IPS DF 6.9 (cell line): Measurements from ENCODE around the gene PPP1CC.
"Not testable (repeated sequence)": the region's sequence is repeated elsewhere in the genome, so short reads cannot be mapped to it uniquely, and the experiment has no call there.

Experiments used
- DNase-seq: peaks from one replicate; pipeline ENCODE4 v3.0.0-alpha.2; 2013; ENCODE audit warnings: low read depth, low spot score
- H3K27ac ChIP-seq: one replicate; pipeline ENCODE4 v1.5.1; 2013; ENCODE audit warnings: low read length, control low read depth
- H3K27me3 ChIP-seq: 2 replicates; pipeline ENCODE4 v1.6.1; 2013; ENCODE audit warnings: mild to moderate bottlenecking, low read length; ENCODE audit not compliant: control insufficient read depth, insufficient read depth
- H3K36me3 ChIP-seq: 2 replicates; pipeline ENCODE4 v1.6.1; 2013; ENCODE audit warnings: low read length; ENCODE audit not compliant: control insufficient read depth, insufficient read depth
- H3K4me1 ChIP-seq: 2 replicates; pipeline ENCODE4 v1.6.1; 2013; ENCODE audit warnings: low read length; ENCODE audit not compliant: control insufficient read depth, insufficient read depth
- H3K4me3 ChIP-seq: 2 replicates; pipeline ENCODE4 v1.5.1; 2013; ENCODE audit warnings: mild to moderate bottlenecking, low read length
- H3K9me3 ChIP-seq: 2 replicates; pipeline ENCODE4 v1.6.1; 2013; ENCODE audit warnings: low read length, inconsistent platforms; ENCODE audit not compliant: control insufficient read depth, insufficient read depth
- WGBS: extraction: QIAGEN DNeasy Blood & Tissue Kit; methylation state at CpG from one replicate; pipeline ENCODE4 v1.1.7; 2013; ENCODE audit warnings: mixed read lengths, missing lambda C conversion rate; ENCODE audit not compliant: insufficient read length, insufficient coverage; 5-methylcytosine and 5-hydroxymethylcytosine counted together

Gene PPP1CC

GRCh38 chr12:110726708-110727369 lies 15.9 kb downstream of the PPP1CC start:
- no peak for DNase-seq
- no peak overlapping the region for H3K27ac ChIP-seq
- H3K4me1 ChIP-seq, result no peaks in the 10 kb centered on the region; the same call in 1 of the 2 replicates
- no peak overlapping the region for H3K4me3 ChIP-seq
- no peaks in the 10 kb centered on the region for H3K27me3 ChIP-seq
- no CpG with 5 or more reads among the region's 9 CpGs for WGBS
- H3K9me3 ChIP-seq, result no peaks in the 10 kb centered on the region
- H3K36me3 ChIP-seq, result peaks cover 24% of the 10 kb centered on the region; the same call in 1 of the 2 replicates

- Histone ChIP-seq H3K4me3 (no peak overlapping the region), H3K27ac (no peak overlapping the region), H3K9me3 (no peaks in the 10 kb centered on the region), H3K4me1 (no peaks in the 10 kb centered on the region; the same call in 1 of the 2 replicates), H3K27me3 (no peaks in the 10 kb centered on the region), H3K36me3 (peaks cover 24% of the 10 kb centered on the region; the same call in 1 of the 2 replicates)
- no CpG with 5 or more reads among the region's 4 CpGs for WGBS
- no peak for DNase-seq
Observed at GRCh38 chr12:110726028-110726427, 16.7 kb downstream of the PPP1CC start.

- Histone ChIP-seq H3K4me3 (no peak overlapping the region), H3K36me3 (peaks cover 25% of the 10 kb centered on the region; the same call in 1 of the 2 replicates), H3K9me3 (no peaks in the 10 kb centered on the region), H3K27ac (no peak overlapping the region), H3K27me3 (no peaks in the 10 kb centered on the region), H3K4me1 (no peaks in the 10 kb centered on the region; the same call in 1 of the 2 replicates)
- no peak for DNase-seq
- WGBS, result no CpG with 5 or more reads among the region's 4 CpGs
Observed at GRCh38 chr12:110725267-110725666, 17.4 kb downstream of the PPP1CC start.

GRCh38 chr12:110722892-110723291 lies 19.8 kb downstream of the PPP1CC start:
- not testable (repeated sequence) for H3K27me3 ChIP-seq, H3K9me3 ChIP-seq, H3K27ac ChIP-seq, H3K4me3 ChIP-seq, DNase-seq, H3K4me1 ChIP-seq
- peaks cover 14% of the 10 kb centered on the region; the same call in 1 of the 2 replicates for H3K36me3 ChIP-seq
- WGBS, result no CpG with 5 or more reads among the region's 3 CpGs

- H3K9me3 ChIP-seq, result no peaks in the 10 kb centered on the region
- H3K4me3 ChIP-seq, result no peak overlapping the region
- H3K36me3 ChIP-seq, result peaks cover 14% of the 10 kb centered on the region; the same call in 1 of the 2 replicates
- no peaks in the 10 kb centered on the region for H3K4me1 ChIP-seq
- H3K27me3 ChIP-seq, result no peaks in the 10 kb centered on the region
- no peak overlapping the region for H3K27ac ChIP-seq
- no peak for DNase-seq
Observed at GRCh38 chr12:110721570-110721969, 21.1 kb downstream of the PPP1CC start.

- no peak for DNase-seq
Observed at GRCh38 chr12:110720516-110720915, 22.2 kb downstream of the PPP1CC start.

GRCh38 chr12:110718222-110718908 lies 24.3 kb downstream of the PPP1CC start:
- H3K9me3 ChIP-seq, result no peaks in the 10 kb centered on the region
- no peak overlapping the region for H3K4me3 ChIP-seq
- no peaks in the 10 kb centered on the region for H3K4me1 ChIP-seq
- H3K27me3 ChIP-seq, result no peaks in the 10 kb centered on the region
- no peak overlapping the region for H3K27ac ChIP-seq
- WGBS, result no CpG with 5 or more reads among the region's 7 CpGs
- no peak for DNase-seq
- peaks cover 6% of the 10 kb centered on the region; the same call in 1 of the 2 replicates for H3K36me3 ChIP-seq

More at GRCh38 chr12:110720516-110720915, 22.2 kb downstream of the PPP1CC start:
- Histone ChIP-seq H3K27ac (no peak overlapping the region), H3K4me3 (no peak overlapping the region), H3K4me1 (no peaks in the 10 kb centered on the region), H3K36me3 (peaks cover 14% of the 10 kb centered on the region; the same call in 1 of the 2 replicates), H3K27me3 (no peaks in the 10 kb centered on the region), H3K9me3 (no peaks in the 10 kb centered on the region)

- no peak overlapping the region for H3K4me3 ChIP-seq
- no peak for DNase-seq
- no CpG with 5 or more reads among the region's 3 CpGs for WGBS
- H3K27ac ChIP-seq, result no peak overlapping the region
- peaks cover 3% of the 10 kb centered on the region; the same call in 1 of the 2 replicates for H3K36me3 ChIP-seq
- H3K4me1 ChIP-seq, result no peaks in the 10 kb centered on the region
- H3K27me3 ChIP-seq, result no peaks in the 10 kb centered on the region
- no peaks in the 10 kb centered on the region for H3K9me3 ChIP-seq
Observed at GRCh38 chr12:110717037-110717436, 25.7 kb downstream of the PPP1CC start.

GRCh38 chr12:110708917-110709316 lies 33.8 kb downstream of the PPP1CC start:
- no peaks in the 10 kb centered on the region for H3K27me3 ChIP-seq
- no CpG with 5 or more reads among the region's 4 CpGs for WGBS
- no peak overlapping the region for H3K4me3 ChIP-seq
- no peaks in the 10 kb centered on the region for H3K36me3 ChIP-seq
- H3K9me3 ChIP-seq, result no peaks in the 10 kb centered on the region
- DNase-seq, result no peak
- H3K4me1 ChIP-seq, result no peaks in the 10 kb centered on the region
- H3K27ac ChIP-seq, result no peak overlapping the region

- no peaks in the 10 kb centered on the region for H3K9me3 ChIP-seq
- no CpG with 5 or more reads among the region's 3 CpGs for WGBS
- no peaks in the 10 kb centered on the region for H3K27me3 ChIP-seq
- no peaks in the 10 kb centered on the region for H3K4me1 ChIP-seq
- DNase-seq, result no peak
- H3K4me3 ChIP-seq, result no peak overlapping the region
- no peak overlapping the region for H3K27ac ChIP-seq
- H3K36me3 ChIP-seq, result no peaks in the 10 kb centered on the region
Observed at GRCh38 chr12:110705309-110705708, 37.4 kb downstream of the PPP1CC start.
